MM.1S (cell line): ENCODE measurements around the gene TOMM40.

Experiments used
- CTCF ChIP-seq: fragments of 300-600 bp; sonication (generic); IDR thresholded peaks from 2 replicates; pipeline ENCODE4 v1.5.1; 2016; ENCODE audit warnings: antibody characterized with exemption, low read length, mixed read lengths
- EZH2 ChIP-seq: fragments of 300-600 bp; sonication (generic); optimal IDR thresholded peaks from 2 replicates; pipeline ENCODE3; 2017; ENCODE audit warnings: low read depth, mild to moderate bottlenecking, antibody characterized with exemption, low read length, mixed read lengths
- EZH2phosphoT487 ChIP-seq: fragments of 300-600 bp; sonication (generic); IDR thresholded peaks from 2 replicates; pipeline ENCODE4 v1.6.1; 2018; ENCODE audit warnings: antibody characterized with exemption, low read length

DNA sequence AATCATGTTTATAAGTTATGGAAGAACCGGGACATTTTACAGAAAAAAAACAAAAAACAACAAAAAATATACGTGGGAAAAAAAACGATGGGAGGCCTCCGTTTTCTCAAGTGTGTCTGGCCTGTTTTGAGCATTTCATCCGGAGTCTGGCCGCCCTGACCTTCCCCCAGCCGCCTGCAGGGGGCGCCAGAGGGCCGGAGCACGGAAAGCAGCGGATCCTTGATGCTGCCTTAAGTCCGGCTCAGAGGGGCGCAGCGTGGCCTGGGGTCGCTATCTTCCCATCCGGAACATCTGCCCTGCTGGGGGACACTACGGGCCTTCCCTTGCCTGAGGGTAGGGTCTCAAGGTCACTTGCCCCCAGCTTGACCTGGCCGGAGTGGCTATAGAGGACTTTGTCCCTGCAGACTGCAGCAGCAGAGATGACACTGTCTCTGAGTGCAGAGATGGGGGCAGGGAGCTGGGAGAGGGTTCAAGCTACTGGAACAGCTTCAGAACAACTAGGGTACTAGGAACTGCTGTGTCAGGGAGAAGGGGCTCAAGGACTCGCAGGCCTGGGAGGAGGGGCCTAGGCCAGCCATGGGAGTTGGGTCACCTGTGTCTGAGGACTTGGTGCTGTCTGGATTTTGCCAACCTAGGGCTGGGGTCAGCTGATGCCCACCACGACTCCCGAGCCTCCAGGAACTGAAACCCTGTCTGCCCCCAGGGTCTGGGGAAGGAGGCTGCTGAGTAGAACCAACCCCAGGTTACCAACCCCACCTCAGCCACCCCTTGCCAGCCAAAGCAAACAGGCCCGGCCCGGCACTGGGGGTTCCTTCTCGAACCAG is 12.8 kb downstream of the TOMM40 start:
- TF ChIP-seq CTCF (peak; percentile 94), EZH2phosphoT487 (no peak), EZH2 (no peak)
